ENCODE data around the gene POLRMT.

POLRMT gene

GRCh38 chr19:647566-648284 lies 14.4 kb upstream of the POLRMT start:
- no peak for TF ChIP-seq ZFX (IDR thresholded peaks at IDR 0.05)
- TF ChIP-seq, protein P1, sequence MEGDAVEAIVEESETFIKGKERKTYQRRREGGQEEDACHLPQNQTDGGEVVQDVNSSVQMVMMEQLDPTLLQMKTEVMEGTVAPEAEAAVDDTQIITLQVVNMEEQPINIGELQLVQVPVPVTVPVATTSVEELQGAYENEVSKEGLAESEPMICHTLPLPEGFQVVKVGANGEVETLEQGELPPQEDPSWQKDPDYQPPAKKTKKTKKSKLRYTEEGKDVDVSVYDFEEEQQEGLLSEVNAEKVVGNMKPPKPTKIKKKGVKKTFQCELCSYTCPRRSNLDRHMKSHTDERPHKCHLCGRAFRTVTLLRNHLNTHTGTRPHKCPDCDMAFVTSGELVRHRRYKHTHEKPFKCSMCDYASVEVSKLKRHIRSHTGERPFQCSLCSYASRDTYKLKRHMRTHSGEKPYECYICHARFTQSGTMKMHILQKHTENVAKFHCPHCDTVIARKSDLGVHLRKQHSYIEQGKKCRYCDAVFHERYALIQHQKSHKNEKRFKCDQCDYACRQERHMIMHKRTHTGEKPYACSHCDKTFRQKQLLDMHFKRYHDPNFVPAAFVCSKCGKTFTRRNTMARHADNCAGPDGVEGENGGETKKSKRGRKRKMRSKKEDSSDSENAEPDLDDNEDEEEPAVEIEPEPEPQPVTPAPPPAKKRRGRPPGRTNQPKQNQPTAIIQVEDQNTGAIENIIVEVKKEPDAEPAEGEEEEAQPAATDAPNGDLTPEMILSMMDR (conservative IDR thresholded peaks at IDR 0.05): no peak
- no peak overlapping the region for H3K27ac ChIP-seq

DNA sequence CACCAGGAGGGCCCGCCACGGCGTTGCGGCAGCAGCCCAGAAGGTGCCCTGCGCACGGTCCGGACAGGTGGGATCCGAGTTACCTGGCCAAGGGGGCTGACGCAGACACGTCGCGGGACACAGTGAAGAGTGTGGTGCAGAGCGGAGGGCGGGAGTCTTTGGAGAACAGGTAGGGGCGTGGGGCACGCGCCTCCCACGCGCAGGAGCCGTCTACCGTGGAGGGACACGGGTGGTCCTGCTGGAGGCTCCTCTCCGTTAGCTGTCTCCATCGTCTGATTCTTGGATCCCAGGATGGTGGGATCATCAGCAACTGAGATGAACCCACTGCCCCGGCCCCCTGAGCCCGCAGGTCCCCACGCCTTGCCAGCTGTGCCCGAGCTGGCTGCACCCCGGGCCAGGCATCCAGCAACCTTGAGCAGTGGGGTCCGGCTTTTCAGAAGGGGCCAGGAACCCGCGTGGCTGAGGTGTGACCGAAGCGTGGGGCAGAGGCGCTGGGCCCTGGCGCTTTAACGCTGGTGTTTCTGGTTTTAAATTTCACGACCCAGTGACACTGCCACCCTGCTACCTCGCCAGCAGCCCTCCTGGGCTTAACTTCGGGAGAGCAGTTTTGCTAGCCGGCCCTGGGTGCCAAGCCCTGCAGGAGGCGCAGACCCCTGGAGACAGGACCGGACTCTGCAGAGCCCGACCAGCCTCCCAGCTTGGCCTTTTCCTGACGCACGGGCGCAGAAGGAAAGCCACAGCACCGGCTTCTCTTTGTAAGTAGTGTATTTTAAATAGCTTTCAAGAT lies 13.6 kb upstream of the POLRMT start:
- no peak overlapping the region for H3K27ac ChIP-seq

DNA sequence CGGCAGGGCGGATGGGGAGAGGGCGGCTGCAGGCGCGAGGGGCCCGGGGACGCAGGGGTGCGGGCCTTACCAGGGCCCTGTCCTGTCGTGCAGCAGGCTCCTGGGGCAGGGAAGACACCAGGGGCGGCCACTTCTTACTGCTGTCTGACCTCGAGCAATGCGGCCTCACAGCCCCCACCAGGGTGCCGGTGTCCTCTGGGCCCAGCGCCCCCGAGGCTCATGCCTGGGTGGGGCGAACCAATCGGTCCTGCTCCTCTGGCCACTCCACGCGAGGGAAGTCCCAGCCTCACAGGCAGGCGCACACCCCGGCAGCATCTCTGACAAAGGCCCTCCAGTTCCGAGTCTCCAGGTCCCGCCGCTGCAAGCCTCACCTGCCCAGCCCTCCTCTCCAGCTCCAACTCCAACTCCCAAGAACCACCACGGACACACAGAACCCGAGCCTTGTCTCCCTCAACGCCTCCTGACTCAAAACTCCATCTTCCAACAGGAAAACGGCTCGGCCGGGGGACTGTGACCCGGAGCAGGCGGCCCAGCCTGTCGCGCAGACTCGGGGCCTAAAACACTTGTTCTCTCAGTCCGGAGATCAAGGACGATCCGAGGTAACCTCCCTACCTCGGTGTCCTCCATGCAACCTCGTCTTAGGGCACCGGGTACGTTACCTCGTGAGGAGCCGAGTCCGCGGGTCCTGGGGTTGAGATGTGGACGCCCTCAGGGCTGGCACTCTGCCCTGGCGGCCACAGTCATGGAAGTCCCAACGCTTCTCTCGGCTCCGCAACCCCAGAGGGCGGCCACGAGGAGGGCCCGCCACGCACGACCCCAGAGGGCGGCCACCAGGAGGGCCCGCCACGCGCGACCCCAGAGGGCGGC lies 12.8 kb upstream of the POLRMT start:
- H3K27ac ChIP-seq: no peak overlapping the region

More for the DNA sequence above, 13.6 kb upstream of the POLRMT start:
- TF ChIP-seq, protein P1 (conservative IDR thresholded peaks at IDR 0.05): no peak
- no peak for TF ChIP-seq ZFX (IDR thresholded peaks at IDR 0.05)

GRCh38 chr19:644789-645188 lies 11.5 kb upstream of the POLRMT start:
- TF ChIP-seq, protein P1 (conservative IDR thresholded peaks at IDR 0.05): no peak
- no peak for TF ChIP-seq ZFX (IDR thresholded peaks at IDR 0.05)
- H3K27ac ChIP-seq: no peak overlapping the region

More for the DNA sequence above, 12.8 kb upstream of the POLRMT start:
- TF ChIP-seq ZFX (IDR thresholded peaks at IDR 0.05): no peak
- TF ChIP-seq, protein P1 (conservative IDR thresholded peaks at IDR 0.05): no peak

DNA sequence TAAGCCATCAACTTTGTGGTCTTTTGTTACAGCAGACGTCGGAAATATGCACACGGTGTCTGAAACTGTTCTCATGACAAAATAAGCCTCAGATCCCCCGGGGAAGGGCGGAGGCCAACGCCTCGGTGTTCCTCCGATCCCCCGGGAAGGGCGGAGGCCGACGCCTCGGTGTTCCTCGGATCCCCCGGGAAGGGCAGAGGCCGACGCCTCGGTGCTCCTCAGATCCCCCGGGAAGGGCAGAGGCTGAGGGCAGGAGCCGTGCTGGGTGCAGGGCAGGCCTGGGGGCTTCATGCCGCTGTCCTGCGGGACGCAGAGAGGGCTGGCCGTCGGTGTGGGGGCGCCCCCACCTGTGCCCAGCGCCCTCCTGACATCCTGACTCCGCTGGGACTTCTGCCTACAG lies 11.0 kb upstream of the POLRMT start:
- TF ChIP-seq ZFX (IDR thresholded peaks at IDR 0.05): no peak
- TF ChIP-seq, protein P1 (conservative IDR thresholded peaks at IDR 0.05): no peak

GRCh38 chr19:643736-644135 lies 10.4 kb upstream of the POLRMT start:
- TF ChIP-seq, protein P1 (conservative IDR thresholded peaks at IDR 0.05): no peak
- TF ChIP-seq ZFX (IDR thresholded peaks at IDR 0.05): no peak
- H3K27ac ChIP-seq: no peak overlapping the region

More for the DNA sequence above, 11.0 kb upstream of the POLRMT start:
- no peak overlapping the region for H3K27ac ChIP-seq

All from C4-2B (cell line).